NCI-H146 treated with DMSO at 0.1 percent for 48 hours (cell line): ENCODE data around the gene DYRK1B.
A peak's percentile ranks its signal among the peaks of the same experiment; 100 is the strongest.

Experiments
- DNase-seq: peaks from one replicate; lab custom pipeline; 2025; ENCODE audit not compliant: unreplicated experiment; lab: John Stamatoyannopoulos, UW

The DYRK1B gene

DNA sequence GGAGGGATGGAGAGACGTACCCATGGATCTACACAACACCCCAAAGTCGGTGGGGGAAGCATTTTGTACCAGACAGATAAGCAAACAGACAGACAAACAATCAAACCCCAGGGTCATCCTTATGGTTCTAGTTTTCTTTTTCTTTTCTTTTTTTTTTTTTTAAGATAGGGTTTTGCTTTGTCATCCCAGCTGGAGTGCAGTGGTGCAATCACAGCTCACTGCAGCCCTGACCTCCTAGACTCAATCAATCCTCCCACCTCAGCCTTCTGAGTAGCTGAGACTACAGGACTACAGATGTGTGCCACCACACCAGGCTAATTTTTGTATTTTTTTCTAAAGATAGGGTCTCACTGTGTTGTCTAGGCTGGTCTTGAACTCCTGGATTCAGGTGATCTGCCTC is 30.2 kb upstream of the DYRK1B start:
- no peak for DNase-seq

GRCh38 chr19:39858541-39858940 is 24.6 kb upstream of the DYRK1B start:
- no peak for DNase-seq

GRCh38 chr19:39852882-39853281 is 18.9 kb upstream of the DYRK1B start:
- DNase-seq: no peak

- DNase-seq: no peak
Measured at GRCh38 chr19:39850892-39851291, 16.9 kb upstream of the DYRK1B start.

- no peak for DNase-seq
Measured at GRCh38 chr19:39848392-39848791, 14.4 kb upstream of the DYRK1B start.

- DNase-seq: no peak
Measured at GRCh38 chr19:39847525-39847924, 13.6 kb upstream of the DYRK1B start.

DNA sequence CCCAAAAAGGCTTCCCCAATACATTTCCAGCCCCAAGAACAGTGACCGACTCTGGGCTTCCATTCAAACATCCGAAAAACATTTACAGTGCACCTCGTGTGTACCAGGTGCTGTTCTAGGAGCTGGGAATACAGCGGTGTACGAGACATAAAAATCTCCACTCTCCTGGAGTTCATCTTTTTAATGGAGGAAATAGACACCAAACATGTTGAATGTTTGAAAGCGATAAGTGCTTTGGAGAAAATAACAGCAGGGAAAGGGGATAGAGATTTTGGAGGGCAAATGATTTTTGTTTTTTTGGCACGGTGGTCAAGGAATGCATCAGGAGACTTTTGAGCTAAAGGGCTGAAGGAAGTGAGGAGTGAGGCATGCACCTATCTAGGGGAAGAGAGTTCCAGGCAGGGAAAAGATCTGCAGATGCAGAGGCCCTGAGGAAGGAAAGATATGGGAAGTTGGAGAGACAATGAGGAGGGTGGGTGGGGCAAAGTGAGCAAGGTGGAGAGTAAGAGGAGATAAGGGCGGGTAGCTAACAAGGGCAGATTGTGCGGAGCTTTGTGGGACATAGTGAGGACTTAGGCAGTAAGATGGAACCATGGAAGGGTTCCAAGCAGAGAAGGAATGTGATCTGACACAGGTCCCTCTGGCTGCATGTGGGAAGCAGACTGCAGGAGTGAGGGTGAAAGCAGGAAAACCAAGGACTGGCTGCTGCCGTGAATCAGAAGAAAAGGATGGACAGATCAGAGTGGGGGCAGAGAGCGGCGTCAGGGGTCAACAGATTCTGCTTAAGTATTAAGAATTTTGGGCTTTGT is 12.9 kb upstream of the DYRK1B start:
- DNase-seq: no peak

DNA sequence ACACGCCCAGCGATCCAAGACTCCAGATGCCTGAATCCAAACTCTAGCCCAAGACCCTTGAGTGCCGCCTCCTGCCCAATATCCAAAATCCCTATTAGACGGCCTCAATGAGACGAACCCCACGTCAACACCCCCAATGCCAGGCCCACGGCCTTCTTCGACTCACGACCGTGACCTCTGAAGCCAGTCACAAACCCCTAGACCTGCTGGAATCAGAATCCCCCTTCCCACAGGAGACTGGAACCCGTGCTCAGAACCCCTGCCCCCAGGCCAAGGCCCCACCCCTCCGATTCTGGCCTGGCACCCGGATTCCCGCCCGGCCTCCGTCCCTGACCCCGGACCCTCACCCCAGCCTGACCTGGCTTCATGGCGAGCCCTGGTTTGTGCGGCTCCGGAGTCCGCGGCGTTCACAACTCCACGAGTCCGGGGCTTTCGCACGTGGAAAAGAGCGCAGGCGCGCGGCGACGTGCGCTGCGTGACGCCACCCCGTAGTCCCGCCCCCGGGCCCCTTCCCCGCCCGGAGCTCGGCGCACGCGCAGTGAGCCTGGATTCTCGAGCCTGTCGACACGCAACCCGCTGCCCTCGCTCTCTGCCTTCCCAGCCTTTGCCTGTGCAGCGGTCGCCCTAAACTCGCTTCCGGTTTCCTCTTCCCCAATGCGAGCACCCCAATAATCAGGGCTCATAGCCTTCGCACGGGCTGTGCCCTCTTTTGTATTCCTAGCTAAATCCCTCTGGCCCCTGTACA is 12.1 kb upstream of the DYRK1B start, which contains the start of gene FBL:
Gene FBL, minus strand, starts transcription at position 447 of the 745 bp plus-strand sequence. Its CDS starts 79 bp downstream, at position 368.
- peak; percentile 86 for DNase-seq

DNA sequence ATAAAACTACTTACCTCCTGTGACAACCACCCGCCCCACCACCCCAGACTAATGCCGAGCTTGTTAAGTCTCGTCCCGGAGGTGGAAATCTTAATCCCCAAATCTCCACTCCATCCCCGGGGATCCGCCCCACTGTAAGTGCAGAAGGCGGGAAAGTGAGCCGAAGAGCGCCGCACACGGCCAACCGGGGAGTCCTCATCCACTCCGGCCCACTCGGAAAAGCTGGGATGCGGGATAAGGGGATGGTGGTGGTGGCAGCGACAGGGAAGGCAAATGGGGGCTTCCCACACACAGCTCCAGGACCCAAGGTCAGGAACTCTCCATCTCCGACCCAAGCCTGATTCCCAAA is 11.6 kb upstream of the DYRK1B start:
- DNase-seq: no peak

GRCh38 chr19:39845172-39845571 is 11.2 kb upstream of the DYRK1B start:
- DNase-seq: no peak

- peak; percentile 23 for DNase-seq
Measured at GRCh38 chr19:39843919-39844793, 10.2 kb upstream of the DYRK1B start.

- DNase-seq: no peak
Measured at GRCh38 chr19:39842693-39843435, 8.9 kb upstream of the DYRK1B start.

DNA sequence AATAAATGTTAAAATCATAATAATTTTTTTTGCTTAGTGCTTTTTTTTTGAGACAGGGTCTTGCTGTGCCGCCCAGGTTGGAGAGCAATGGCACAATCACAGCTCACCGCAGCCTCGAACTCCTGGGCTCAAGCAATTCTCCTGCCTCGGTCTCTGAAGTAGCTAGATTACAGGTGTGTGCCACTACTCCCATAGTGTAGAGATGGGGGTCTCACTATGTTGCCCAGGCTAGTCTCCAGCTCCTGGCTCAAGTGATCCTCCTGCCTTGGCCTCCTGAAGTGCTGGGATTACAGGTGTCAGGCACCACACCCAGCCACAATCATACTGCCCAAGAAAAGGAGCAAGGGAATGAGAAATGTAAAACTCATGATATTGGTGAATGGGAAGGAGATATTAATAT is 7.1 kb upstream of the DYRK1B start:
- DNase-seq: no peak

- DNase-seq: no peak
Measured at GRCh38 chr19:39840492-39840891, 6.5 kb upstream of the DYRK1B start.

DNA sequence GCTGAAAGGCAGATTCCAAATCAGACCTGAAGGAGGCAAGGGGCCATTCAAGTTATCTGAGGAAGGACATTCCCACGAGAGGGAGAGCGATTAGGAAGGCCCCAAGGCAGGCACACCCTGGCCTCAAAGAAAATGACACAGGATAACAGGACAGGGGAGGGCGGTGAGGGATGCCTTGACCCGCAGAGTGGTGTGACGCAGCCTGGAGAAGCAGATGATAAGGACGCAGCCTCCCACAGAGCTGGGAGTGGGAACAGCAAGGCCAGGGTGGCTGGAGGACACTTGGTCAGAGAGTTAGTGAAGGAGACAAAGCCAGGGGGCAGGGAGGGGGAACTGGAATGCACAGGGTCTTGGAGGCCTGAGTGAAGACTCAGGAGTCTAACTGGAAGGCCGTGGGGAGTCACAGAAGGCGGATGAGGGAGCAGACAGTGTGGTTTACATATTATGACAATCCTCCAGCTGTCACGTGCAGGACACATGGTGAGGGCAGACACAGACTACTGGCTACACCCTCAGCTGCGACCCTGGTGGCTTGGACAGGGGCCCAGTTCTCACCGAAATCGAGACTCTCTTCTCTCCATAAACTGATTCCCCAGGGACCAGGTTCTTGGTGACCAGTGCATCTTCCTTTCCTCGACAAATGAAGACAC is 5.8 kb upstream of the DYRK1B start:
- no peak for DNase-seq

DNA sequence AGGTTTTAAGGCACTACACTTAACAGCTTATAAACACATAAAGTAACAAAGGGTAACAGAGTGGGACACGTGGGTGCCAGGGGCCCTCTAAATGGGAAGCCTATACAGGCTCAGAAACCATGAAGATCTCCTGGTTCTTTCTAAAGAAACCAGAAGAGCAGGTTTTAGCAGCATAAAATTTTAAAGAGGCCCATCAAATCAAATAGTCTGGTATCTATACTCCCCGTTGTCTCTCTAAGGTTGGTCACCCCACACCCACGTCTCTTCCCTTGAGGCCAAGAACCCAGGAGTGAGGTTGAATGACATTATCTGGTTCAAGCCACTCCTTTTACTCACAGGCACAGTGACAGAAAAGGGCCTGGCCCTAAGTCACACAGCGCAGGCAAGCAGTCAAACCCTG is 4.6 kb upstream of the DYRK1B start:
- no peak for DNase-seq

DNA sequence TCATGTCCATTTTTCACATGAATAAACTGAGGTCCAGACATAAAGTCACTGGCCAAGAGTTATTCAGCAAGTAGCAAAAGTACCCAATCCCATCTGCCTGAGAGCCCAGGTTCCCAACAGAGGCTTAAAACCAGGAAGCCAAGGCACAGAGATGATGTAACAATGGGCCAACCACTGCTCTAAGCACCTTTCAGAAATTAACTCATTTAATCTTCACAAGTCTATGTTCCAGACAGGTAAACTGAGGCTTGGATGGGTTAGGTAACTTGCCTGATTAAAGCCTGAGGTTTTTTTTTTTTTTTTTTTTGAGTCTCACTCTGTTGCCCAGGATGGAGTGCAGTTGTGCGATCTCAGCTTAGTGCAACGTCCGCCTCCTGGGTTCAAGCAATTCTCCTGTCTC is 4.0 kb upstream of the DYRK1B start:
- no peak for DNase-seq

DNA sequence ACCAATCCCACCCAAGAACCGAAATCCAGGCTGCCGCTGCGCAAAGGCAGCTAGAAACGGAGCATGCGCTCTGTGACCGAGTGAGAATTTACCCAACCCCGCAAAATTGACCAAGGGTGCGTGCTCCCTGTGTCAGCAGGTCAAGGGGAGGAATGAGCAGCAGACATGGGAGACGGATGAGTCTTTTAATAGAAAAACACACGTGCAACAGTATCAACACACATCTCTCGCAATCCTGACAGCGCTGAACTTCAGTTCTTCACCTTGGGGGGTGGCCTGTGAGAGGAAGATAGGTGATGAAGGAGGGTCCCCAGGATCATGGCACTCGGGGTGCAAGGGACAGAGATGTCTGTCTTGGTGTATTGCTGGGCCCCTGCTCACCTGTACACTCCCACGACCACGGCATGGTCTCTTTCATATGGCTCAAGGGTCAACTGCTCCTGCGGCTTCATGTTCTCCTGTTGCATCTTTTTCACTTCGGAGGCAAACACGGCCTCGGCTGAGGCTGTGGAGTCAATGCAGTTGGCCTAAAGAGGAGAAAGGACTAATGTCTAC is 402 bp upstream of the DYRK1B start:
- no peak for DNase-seq

DNA sequence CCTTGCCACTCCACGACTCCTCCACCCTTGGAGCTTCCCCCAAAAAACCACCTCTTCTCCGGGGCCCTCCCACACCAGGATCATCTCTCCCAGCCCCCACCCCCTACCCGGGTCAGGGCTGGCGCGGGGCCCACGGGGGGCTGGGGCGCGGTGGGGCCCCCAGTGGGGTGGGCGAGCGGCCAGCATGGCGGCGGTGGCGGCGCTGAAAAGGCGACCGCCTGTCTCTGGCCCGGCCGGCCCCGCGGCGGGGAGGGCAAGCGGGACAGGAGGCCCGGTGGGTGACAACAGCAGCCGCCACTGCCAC is 850 bp downstream of the DYRK1B start:
- DNase-seq: no peak
